GM21515 (cell line): ENCODE data around the gene MAD2L1BP.
A peak's percentile ranks its signal among the peaks of the same experiment; 100 is the strongest.

ENCODE experiments used
- ATAC-seq: cut with Tn5 transposase; IDR thresholded peaks from one replicate; pipeline ENCODE4 v1.9.1; 2021; ENCODE audit not compliant: unreplicated experiment

Gene MAD2L1BP

DNA sequence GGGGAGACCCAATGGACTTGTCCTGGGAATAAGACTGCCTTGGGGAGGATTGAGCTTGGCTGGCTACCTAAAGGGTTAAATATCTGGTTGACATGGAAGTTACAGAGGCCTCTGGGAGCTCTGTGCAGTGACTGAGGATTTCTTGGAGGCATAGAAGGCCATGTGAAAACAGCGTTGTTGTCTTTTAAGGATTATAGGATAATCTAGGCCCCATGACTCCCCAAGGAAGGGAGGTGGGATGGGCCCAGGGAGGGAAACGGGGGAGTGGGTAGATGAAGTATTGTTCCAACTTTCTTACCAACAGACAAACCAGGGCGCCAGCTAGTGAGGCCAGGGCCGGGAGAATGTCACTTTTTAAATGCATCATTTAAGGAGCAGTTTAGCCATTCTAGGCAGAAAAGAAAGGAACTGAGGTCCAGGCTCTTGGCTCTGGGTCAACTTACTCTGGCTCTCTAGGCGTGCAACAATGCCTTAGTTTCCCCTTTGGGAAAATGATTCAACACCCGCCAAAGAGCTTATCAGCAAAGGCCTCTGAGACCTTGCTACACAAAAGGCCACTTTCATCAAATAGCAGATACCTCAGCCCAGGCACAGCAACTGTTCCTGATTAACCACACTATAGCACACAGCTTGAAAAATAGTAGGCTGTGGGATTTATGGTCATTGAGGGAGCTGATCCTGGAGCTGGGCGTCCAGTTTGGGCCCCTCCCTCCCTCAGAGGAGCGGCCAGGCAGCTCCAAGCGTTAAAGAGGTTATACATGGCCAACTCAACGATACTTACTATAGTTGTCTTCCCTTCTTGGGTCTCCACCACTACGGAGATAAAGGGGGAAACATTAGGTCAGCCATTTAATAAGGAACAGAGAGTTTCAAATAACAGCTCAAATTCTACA, 44.9 kb downstream of the MAD2L1BP start:
- ATAC-seq: no peak

DNA sequence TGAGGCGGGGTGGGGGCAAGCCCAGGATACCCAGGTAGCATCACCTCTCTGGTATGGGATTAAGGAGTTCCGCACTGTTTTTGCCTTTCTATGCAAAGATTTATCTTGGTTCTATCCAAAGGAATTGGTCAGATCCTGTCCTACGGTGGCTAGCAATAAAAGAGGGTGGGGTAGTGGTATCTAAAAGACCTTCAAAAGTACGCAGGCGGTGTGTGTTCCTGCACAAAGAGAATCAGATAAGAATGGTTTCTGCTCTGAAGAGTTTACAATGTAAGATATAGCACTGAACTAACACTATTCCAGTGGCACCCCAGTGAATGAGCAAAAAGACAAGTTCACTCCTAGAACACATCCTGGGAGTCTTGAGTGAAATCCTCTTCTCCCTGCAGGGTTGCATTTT, 45.7 kb downstream of the MAD2L1BP start:
- ATAC-seq: no peak

DNA sequence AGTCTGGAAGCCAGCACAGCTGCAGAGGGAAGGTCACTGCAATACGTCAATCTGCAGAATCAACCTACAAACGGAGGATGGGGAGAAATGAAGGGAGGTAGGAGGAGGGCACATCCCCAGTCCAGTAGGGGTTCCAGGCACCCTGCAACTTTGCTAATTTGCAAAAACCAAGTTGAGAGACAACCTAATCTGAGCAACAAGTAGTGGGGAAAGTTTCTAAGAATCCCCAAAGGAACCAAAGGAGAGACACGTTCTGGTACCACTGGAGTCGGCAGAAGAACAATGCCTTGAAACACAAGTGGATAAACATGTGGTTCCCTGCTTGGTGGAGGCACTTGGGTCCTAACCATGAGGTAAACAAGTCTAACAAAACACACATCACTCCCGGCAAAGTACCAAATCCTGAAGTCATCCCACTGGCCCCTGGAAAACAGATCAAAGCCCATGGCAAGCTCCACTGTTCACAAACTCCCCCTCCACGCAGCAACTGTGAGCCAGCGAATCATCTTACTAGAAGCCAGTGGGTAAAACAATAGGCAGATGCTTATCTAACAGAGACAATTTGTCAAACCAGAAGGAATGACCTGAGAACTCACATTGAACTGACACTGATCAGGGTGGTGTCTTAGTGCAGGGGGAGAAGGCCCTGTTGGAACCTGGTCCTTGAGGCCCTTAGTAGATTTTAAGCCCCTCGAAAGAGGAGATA, 47.2 kb downstream of the MAD2L1BP start:
- ATAC-seq: no peak

GRCh38 chr6:43683708-43684455, 48.2 kb downstream of the MAD2L1BP start:
- ATAC-seq: peak; percentile 49

- no peak for ATAC-seq
Observed at GRCh38 chr6:43687079-43687436, 51.4 kb downstream of the MAD2L1BP start.

DNA sequence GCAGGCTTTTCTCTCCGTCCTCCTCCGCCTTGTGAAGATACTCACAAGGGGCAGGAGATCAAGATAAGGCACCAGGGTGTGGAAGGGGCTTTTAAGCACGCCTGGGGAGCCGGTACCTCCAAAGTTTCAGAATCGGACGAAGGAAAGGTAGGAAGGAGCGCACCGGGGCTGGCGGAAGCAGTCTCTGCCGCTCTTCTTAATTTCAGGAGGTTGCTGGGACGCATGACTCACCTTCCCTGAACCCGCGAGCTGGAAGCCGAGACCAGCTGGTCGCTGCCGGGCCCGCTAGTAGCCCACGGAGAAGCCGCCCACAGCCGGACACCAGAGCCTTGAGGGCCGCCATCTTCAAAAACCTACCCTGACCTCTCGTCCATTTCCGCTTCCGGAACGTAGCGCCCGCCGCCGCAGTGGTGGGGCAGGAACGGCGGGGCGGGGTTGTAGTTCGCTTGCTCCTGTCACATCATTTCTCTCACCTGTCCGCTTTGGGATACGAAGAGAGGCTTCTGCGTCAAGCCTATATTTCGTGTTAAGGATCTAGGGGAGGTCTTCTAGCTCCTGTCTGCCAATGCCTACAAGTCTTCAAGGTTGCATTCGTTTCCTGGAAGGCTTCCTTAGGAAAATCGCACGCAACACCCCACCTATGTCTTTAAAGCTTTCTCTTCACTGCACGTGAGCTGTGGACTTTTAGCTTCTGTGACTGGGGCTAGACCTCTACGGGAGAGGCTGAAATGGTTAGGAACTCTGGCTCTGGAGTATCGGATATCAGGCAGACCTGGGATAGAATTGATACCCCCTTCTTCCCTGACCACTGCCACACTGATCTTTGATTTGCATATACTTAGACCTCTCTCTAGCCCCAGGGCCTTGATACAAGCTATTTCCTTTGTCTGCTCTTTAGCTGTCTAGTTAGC, 52.1 kb downstream of the MAD2L1BP start, which contains the start of gene MRPS18A:
Gene MRPS18A (minus strand): TSS at position 355 of the 911 bp plus-strand sequence. CDS start 12 bp downstream, at position 343.
- ATAC-seq: peak; percentile 88

- ATAC-seq: no peak
Observed at GRCh38 chr6:43689421-43689820, 53.8 kb downstream of the MAD2L1BP start.
